Mammary epithelial cell (primary cell): ENCODE data around the gene FBXO38.

Source experiments
- EZH2 ChIP-seq: IDR thresholded peaks from 2 replicates; pipeline ENCODE4 v1.6.1; 2012; ENCODE audit warnings: low read length, inconsistent platforms, borderline replicate concordance
- TF ChIP-seq, protein P1 (sequence below), 2 donors: IDR thresholded peaks in 1 of 2; conservative IDR thresholded peaks in 1 of 2; 2 replicates each; pipeline ENCODE4 v1.5.1; 2011 to 2012; ENCODE audit warnings: inconsistent platforms in 2 of 2, low read length in 2 of 2, mild to moderate bottlenecking in 2 of 2, control low read depth in 1 of 2, low read depth in 1 of 2; ENCODE audit not compliant: insufficient read depth in 1 of 2; ENCODE audit errors: extremely low read depth in 1 of 2

DNA sequence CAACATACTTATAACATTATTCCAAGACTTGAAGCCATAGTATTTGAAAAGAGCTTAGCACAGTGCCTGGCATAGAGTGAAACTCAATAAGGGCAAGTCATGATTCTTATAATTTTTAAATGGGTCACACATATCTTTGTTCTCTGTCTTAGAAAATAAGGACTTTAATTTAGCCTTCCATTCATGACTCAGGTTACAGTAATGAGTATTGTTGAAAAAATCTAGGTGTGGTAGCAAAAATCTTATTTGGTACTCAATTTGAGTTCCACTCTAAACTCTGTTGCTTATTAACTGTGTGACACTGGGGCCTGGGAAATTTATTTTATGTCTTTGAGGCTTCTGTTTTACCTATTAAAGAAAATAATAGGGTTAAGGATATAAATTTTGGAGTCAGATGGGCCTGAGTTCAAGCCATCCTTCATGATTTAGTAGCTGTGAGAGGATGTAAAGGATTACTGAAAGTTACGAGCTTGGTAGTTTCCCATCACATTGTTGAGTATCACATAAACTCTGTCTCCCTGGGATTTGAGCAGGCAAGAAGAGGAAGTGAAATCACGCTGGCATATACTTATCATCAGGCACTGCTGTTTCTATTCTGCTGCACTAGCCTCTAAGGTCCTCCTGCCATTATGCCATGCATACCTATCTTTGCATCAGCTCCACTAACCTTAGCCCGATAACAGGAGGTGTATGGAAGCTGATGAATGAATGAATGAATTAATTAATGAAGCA is 46.9 kb upstream of the FBXO38 start:
- TF ChIP-seq, protein P1, sequence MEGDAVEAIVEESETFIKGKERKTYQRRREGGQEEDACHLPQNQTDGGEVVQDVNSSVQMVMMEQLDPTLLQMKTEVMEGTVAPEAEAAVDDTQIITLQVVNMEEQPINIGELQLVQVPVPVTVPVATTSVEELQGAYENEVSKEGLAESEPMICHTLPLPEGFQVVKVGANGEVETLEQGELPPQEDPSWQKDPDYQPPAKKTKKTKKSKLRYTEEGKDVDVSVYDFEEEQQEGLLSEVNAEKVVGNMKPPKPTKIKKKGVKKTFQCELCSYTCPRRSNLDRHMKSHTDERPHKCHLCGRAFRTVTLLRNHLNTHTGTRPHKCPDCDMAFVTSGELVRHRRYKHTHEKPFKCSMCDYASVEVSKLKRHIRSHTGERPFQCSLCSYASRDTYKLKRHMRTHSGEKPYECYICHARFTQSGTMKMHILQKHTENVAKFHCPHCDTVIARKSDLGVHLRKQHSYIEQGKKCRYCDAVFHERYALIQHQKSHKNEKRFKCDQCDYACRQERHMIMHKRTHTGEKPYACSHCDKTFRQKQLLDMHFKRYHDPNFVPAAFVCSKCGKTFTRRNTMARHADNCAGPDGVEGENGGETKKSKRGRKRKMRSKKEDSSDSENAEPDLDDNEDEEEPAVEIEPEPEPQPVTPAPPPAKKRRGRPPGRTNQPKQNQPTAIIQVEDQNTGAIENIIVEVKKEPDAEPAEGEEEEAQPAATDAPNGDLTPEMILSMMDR (conservative IDR thresholded peaks at IDR 0.05 in 1 of 2, IDR thresholded peaks at IDR 0.05 in 1 of 2; ENCODE audit: extremely low read depth in 1 of 2, insufficient read depth in 1 of 2, low read depth in 1 of 2, low read length in 2 of 2), result no peak
- no peak for TF ChIP-seq EZH2
